Subcutaneous adipose tissue (tissue), 4 donors: ENCODE results near the gene FFAR1. TPM values are rescaled to one million over a fixed set of nuclear protein-coding genes. Genes with fewer than 3 reads are reported as not detected.

Experiments used
- total RNA-seq, 4 donors: library from RNA; depleted of rRNA; stranded (reverse); fragments of >200 nt; gene quantifications; one replicate each; pipeline ENCODE4 v1.1.0, GENCODE V29; 2016
- TF ChIP-seq, protein P1 (sequence below): fragments of 450-650 bp; IDR thresholded peaks from one replicate; pipeline ENCODE4 v1.5.1; 2016; ENCODE audit warnings: low read depth, mild to moderate bottlenecking, control low read depth, antibody characterized with exemption, moderate library complexity

Gene FFAR1
- total RNA-seq, 4 donors from 2014 or later = not detected

GRCh38 chr19:35392742-35393715, 45.3 kb downstream of the FFAR1 start:
- TF ChIP-seq, protein P1, sequence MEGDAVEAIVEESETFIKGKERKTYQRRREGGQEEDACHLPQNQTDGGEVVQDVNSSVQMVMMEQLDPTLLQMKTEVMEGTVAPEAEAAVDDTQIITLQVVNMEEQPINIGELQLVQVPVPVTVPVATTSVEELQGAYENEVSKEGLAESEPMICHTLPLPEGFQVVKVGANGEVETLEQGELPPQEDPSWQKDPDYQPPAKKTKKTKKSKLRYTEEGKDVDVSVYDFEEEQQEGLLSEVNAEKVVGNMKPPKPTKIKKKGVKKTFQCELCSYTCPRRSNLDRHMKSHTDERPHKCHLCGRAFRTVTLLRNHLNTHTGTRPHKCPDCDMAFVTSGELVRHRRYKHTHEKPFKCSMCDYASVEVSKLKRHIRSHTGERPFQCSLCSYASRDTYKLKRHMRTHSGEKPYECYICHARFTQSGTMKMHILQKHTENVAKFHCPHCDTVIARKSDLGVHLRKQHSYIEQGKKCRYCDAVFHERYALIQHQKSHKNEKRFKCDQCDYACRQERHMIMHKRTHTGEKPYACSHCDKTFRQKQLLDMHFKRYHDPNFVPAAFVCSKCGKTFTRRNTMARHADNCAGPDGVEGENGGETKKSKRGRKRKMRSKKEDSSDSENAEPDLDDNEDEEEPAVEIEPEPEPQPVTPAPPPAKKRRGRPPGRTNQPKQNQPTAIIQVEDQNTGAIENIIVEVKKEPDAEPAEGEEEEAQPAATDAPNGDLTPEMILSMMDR = no peak

DNA sequence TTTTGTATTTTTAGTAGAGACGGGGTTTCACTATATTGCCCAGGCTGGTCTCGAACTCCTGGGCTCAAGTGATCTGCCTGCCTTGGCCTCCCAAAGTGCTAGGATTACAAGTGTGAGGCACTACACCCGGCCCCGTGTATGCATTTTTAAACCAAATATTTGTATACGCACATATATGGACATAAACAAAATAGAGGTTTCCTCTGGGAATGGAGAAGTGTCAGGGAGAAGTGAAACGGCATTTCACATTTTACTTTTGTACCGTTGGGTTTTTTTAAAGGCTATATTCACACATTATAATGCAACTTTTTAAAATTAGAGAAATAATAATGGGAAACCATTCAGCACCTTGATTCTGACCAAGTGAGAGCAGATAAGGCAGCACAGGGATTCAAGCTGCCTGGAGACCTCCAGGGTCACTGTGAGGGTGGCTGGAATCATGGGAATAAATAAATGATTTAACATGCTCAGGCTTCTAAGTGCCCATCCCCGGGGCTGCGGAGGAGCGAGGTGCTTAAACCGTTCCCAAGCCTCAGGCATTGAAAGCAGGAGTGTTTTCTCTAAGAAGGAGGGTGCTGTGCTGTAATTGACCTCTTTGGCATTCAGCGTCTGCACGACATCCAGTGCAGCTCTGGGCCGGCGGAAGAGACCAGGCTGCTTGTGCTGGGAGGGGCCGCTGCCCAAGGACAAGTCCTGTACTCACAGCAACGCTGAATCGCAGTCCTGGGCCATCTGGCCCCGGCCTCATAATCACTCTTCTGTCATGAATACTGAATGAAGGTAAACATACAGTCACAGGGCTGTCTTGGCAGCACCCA, 47.9 kb downstream of the FFAR1 start:
- TF ChIP-seq, protein P1 = no peak

- TF ChIP-seq, protein P1 = no peak
Measured at GRCh38 chr19:35396240-35396885, 48.7 kb downstream of the FFAR1 start.

- TF ChIP-seq, protein P1 = no peak
Measured at GRCh38 chr19:35397064-35397463, 49.4 kb downstream of the FFAR1 start.

Other genes starting within 250 kb of the FFAR1 start
- 1 to 10 TPM in 2 of 4 donors, not detected in 2; 1.7 to 2.0 TPM for gene FXYD3, start 232.1 kb upstream of the FFAR1 start, total RNA-seq
- gene LGI4, start 212.8 kb upstream of the FFAR1 start, total RNA-seq = 10 to 100 TPM; 11.6 to 34.1 (median 21.3) TPM
- 100 to 1,000 TPM in 1 of 4 donors, 10 to 100 TPM in 3; 28.7 to 108 (median 37.8) TPM for gene FXYD1, start 209.1 kb upstream of the FFAR1 start, total RNA-seq
- 1 to 10 TPM in 1 of 4 donors, not detected in 3; 1.1 TPM for gene FXYD7, start 204.6 kb upstream of the FFAR1 start, total RNA-seq
- 100 to 1,000 TPM in 1 of 4 donors, 10 to 100 TPM in 3; 43.7 to 120 (median 52.4) TPM for gene FXYD5, start 193.2 kb upstream of the FFAR1 start, total RNA-seq
- gene FAM187B, start 119.2 kb upstream of the FFAR1 start, total RNA-seq = not detected
- gene LSR, start 98.9 kb upstream of the FFAR1 start, total RNA-seq = 10 to 100 TPM in 1 of 4 donors, 1 to 10 TPM in 3; 4.0 to 15.8 (median 5.0) TPM
- gene USF2, start 78.9 kb upstream of the FFAR1 start, total RNA-seq = 100 to 1,000 TPM in 2 of 4 donors, 10 to 100 TPM in 2; 42.4 to 121 (median 99.2) TPM
- gene HAMP, start 65.4 kb upstream of the FFAR1 start, total RNA-seq = not detected
- gene MAG, start 55.7 kb upstream of the FFAR1 start, total RNA-seq = not detected
- 10 to 100 TPM in 1 of 4 donors, 1 to 10 TPM in 2, not detected in 1; 3.2 to 11.7 (median 6.2) TPM for gene CD22, start 18.7 kb upstream of the FFAR1 start, total RNA-seq
- gene FFAR3, start 10.6 kb downstream of the FFAR1 start, total RNA-seq = 1 to 10 TPM in 3 of 4 donors, under 1 TPM in 1; 0.44 to 4.3 (median 2.2) TPM
- under 1 TPM in 1 of 4 donors, not detected in 3; 0.51 TPM for gene GPR42, start 23.2 kb downstream of the FFAR1 start, total RNA-seq
- gene FFAR2, start 100.4 kb downstream of the FFAR1 start, total RNA-seq = 1 to 10 TPM in 1 of 4 donors, under 1 TPM in 1, not detected in 2; 0.38 to 1.5 TPM
- gene KRTDAP, start 142.6 kb downstream of the FFAR1 start, total RNA-seq = not detected
- gene DMKN, start 165.7 kb downstream of the FFAR1 start, total RNA-seq = 1 to 10 TPM in 3 of 4 donors, under 1 TPM in 1; 0.94 to 7.3 (median 1.9) TPM
- gene SBSN, start 180.4 kb downstream of the FFAR1 start, total RNA-seq = not detected
- gene GAPDHS, start 185.6 kb downstream of the FFAR1 start, total RNA-seq = not detected
- gene TMEM147, start 197.7 kb downstream of the FFAR1 start, total RNA-seq = 10 to 100 TPM; 60.1 to 76.8 (median 73.6) TPM
- gene ATP4A, start 215.8 kb downstream of the FFAR1 start, total RNA-seq = not detected
- gene PMIS2, start 238.3 kb downstream of the FFAR1 start, total RNA-seq = not detected